Activated CD8-positive, alpha-beta memory T cell treated with anti-CD3 and anti-CD28 coated beads, Interleukin-2, amount 50 U/mL, for 1 hour (primary cell): ENCODE measurements around the gene TMEM129.

Experiments
- DNase-seq: peaks from one replicate; pipeline ENCODE4 v3.0.0-alpha.2; 2020; ENCODE audit errors: extremely low read depth

Gene TMEM129

DNA sequence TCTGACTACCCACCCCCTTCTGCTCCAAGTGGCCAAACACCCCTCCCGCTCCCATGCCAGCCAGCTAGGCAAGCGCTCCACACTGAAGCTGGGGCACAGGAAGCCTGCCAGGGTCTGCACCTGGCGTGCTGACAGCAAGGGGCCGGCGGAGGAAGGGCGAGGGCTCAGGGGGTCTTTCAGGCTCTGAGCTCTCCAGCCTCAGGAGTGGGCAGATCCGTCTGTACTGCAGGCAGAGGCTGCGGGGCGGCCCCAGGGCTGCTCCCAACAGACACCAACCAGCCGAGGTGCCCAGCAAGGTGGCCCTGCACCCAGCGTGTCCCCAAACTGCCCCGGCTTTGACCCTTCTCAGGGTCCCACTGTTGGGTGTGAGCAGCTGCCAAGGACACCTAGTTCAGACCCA lies 51.9 kb downstream of the TMEM129 start:
- DNase-seq = no peak

DNA sequence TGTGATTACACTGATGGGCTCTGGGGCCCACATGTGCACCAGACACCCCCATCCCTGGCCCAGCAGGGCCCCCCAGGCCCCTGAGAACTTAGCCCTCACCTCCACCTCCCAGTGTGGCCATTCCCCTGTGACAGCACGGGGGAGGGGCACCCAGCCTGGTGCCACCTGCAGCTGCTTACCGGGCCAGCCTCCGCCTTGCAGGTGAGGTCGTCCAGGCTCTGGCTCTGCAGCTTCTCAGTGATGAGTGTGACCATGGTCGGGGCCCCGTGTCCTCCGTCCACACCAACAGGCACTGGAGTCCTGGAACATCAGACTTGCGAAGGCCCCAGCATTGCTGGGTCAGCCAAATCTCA lies 52.7 kb downstream of the TMEM129 start:
- DNase-seq = no peak

DNA sequence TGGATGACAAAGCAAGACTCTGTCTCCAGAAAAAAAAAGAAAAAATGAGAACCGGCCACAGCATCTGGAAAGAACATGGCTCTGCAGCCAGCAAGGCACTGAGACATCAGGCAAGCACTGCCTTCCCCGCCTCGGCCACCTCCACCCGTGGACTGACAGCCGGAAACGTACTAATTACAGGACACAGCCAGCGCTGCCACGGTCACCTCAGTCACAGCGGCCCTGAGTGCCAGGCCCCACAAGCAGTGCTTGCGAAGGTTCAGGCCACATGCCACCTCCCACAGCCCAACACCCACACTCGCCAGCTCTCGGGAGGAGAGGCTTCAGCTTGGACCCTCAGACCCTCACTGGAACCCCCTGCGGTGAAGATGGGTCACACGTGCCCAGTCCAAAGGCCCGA lies 53.9 kb downstream of the TMEM129 start:
- no peak for DNase-seq

DNA sequence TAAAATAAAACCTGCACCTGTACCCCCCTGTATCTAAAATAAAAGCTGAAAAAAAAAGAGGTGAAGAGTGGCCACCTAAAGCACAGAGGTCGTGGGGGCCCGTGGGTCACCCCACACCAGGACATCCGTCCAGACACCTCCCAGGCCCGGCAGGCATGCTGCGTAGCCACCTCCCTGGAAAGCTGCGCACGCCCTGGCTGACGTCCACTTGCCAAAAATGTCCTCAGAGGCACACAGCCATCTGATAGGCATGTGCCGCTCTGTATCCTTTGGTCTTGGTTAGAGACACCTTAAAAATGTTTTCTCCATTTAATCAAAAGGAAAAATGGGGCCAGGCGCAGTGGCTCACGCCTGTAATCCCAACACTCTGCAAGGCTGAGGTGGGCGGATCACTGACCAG lies 54.7 kb downstream of the TMEM129 start:
- no peak for DNase-seq
